GM21576 (cell line): ENCODE data around the gene NSMF.

ENCODE experiments used
- ATAC-seq: cut with Tn5 transposase; IDR thresholded peaks from one replicate; pipeline ENCODE4 v1.9.1; 2021; ENCODE audit warnings: mild to moderate bottlenecking, moderate library complexity; ENCODE audit not compliant: unreplicated experiment

NSMF gene

DNA sequence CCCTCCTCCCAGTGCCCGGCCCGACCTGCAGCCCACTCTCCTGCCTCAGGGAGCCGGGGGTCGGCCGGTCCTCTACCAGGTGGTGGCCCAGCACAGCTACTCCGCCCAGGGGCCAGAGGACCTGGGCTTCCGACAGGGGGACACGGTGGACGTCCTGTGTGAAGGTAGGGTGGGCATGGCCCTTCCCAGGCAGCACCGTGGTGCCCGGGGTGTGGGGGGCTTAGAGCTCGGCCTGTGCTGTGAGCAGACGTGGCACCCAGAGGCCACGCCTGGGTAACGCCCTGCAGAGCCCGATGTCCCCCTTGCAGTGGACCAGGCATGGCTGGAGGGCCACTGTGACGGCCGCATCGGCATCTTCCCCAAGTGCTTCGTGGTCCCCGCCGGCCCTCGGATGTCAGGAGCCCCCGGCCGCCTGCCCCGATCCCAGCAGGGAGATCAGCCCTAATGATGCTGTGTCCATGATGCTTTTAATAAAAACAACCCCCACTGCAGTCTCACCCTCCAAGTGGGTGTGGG, 25.2 kb downstream of the NSMF start:
- ATAC-seq = no peak

- ATAC-seq = no peak
Observed at GRCh38 chr9:137433349-137433915, 25.7 kb downstream of the NSMF start.

GRCh38 chr9:137432687-137433348, 26.3 kb downstream of the NSMF start:
- ATAC-seq = no peak

DNA sequence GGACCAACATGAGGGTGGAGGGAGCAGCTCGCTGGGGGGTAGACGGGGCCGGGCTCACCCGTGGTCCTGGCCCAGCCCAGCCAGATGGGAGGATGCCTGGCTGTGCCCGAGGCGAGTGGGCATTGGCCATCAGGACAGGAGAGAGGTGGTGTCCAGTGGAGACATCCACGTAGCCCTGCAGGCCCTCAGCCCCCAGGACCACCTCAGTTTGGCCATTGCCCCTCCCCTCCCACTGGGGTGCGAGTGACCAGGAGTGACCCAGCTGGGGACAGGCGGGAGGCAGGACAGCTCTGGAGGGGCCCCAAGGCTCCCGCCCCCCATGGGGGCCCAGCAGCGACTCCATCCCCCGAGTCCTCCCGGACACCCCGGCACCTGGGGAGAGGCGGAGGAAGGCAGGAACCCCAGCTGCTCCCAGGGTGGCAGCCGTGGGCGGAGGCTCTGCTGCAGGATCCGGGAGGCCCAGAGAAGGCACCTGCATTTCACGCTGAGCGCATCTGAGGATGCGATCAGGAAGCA, 27.7 kb downstream of the NSMF start:
- ATAC-seq = no peak

- ATAC-seq = no peak
Observed at GRCh38 chr9:137430723-137431415, 28.3 kb downstream of the NSMF start.

DNA sequence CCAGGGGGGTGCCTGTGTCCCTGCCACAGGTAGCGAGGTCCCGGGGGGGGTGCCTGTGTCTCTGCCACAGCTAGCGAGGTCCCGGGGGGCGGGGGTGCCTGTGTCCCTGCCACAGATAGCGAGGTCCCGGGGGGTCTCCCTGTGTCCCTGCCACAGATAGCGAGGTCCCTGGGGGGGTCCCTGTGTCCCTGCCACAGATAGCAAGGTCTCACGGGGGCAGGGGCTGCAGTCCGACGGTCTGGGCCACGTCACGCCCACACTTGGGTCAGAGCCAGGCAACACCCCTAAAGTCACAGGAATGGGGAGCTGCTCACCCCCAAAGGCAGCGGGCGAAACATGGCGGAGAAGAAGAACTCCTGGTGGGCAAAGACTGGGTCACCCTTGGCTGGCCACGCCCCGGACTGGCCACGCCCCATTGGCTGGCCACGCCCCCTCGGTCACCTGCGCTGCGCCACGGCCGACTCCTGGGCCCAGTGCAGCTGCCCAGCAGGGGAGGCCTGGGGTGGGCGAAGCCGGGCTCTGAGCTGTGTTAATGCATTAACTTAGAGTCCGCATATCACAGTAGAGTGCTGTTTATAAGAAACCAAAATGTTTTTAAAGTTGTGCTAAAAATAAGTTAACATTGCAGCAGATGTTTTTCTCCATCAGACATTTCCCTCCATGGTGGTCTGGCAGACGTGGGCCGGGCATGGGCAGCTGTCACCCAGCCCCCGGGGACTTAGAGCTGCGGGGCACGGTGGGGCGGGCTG, 29.0 kb downstream of the NSMF start:
- ATAC-seq = no peak

DNA sequence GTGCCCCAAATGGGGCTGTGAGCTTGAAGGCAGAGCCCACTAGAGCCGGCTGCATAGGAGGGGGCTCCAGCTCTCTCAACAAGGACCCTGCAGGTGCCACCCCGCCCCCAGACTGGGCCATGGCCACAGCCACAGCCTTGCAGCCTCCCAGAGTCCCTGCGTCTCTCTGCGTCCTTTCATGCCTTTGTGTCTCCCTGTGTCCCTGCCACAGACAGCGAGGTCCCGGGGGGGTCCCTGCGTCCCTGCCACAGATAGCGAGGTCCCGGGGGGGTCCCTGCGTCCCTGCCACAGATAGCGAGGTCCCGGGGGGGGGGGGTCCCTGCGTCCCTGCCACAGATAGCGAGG, 29.6 kb downstream of the NSMF start:
- ATAC-seq = no peak

GRCh38 chr9:137428841-137429545, 30.1 kb downstream of the NSMF start:
- ATAC-seq = no peak

- ATAC-seq = no peak
Observed at GRCh38 chr9:137428311-137428630, 30.9 kb downstream of the NSMF start.

DNA sequence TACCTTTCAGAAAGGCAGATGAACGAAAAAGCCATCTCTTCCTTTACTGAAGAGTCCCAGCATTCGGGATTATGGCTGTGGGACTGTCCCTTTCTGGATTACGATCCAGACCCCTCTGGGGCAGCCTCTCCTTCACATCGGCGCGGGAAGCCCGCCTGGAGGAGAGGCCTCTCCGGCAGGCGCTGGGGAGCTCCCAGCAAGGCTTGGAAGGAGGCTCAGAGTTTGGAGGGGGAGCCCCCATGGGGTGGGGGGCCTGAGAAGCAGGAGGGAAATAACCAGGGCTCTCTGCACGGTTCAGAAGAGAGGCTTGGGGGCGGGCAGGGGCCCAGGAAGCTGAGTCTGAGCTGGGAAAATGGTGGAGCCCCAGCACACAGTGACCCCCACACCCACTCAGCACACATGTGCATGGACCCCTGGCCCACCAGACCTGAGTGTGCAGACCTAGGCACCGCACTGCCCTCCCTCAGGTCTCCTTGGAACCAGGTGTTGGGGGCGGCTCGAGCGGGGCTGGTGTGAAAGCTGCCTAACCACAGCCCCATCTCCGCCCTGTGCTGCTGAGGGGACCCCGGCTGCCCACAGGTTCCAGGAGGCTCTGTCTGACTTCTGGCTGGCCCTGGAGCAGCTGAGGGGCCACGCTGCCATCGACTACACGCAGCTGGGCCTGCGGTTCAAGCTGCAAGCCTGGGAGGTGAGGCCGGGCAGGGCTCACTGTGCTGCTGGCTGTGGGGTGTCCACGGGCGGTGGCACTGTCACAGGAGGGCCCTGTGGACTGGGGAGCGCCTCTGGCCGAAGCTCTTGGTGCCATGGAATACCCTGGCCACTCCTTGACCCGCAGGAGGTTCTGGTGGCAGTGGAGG, 31.5 kb downstream of the NSMF start:
- no peak for ATAC-seq

DNA sequence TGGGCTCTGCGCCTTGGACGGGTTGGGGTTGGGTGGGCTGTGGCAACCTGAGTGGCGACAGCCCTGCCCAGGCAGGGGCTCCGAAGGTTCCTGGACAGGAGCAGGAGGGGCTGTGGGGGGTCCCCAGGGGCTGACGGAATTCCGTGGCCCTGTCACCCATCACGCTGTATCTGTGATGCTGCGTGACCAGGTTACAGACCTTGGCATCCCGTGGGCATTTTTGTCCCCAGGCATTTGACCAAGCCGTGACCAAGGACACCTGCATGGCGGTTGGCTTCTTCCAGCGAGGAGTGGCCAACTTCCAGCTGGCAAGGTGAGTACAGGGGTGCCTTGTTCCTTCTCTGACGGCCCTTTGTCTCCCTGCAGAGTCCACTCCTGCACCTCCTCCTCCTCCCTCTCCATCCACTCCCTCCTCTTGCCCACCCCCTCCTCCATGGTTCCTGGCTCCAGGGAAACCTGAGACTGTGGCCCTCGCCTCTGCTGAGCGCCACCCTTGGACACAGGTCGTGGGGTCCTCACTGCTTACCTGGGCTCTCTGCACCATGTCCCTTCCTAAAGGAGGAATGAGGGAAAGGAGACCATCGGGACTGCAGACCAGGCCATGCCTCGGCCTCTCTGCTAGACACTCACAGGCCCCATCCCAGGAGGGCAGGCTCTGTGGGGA, 33.0 kb downstream of the NSMF start:
- ATAC-seq = no peak

- ATAC-seq = peak; percentile 13
Observed at GRCh38 chr9:137423514-137424291, 35.4 kb downstream of the NSMF start.

- ATAC-seq = peak; percentile 76
Observed at GRCh38 chr9:137422604-137423513, 36.3 kb downstream of the NSMF start, which contains the start of the genes EXD3 and NOXA1. Gene EXD3 (minus strand): TSS chr9:137423162. CDS start chr9:137395357, 27,805 bp downstream. Gene NOXA1 (plus strand): TSS chr9:137423393. CDS start chr9:137423530, 137 bp downstream.

- no peak for ATAC-seq
Observed at GRCh38 chr9:137421838-137422603, 37.1 kb downstream of the NSMF start.

GRCh38 chr9:137417161-137418021, 41.7 kb downstream of the NSMF start:
- ATAC-seq = no peak
